ENCODE results near the gene WWOX.

WWOX gene

DNA sequence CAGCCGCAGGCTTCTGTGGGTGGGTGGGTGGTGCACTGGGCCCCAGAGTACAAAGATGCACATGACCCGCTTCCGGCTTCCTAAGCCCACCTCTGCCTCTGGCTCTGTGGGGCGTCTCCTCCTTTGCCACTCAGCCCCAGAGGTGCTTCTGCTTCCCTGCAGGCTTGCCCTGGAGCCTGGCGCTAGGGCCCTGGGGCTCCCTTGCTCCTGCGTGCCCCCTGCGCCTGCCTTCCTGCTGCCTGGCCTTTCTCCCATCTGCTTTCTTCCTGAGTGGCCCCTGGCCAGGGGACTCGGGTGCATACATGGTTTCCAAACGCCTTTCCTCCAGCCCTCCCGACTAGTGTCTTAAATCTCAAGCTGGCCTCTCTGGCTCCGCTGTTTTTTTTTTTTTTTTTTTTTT, 3.4 kb downstream of the WWOX start:
- no peak overlapping the region for H3K9ac ChIP-seq (ENCODE audit: low read length in 2 of 2)
- no peaks in the 10 kb centered on the region for H3K27me3 ChIP-seq (ENCODE audit: control insufficient read depth in 1 of 2, insufficient read depth in 2 of 2, low read length in 2 of 2)
- H3K4me1 ChIP-seq (ENCODE audit: control insufficient read depth, insufficient read depth, low read length) = peaks cover 18% of the 10 kb centered on the region
- H3K36me3 ChIP-seq (ENCODE audit: control insufficient read depth in 2 of 2, insufficient read depth in 2 of 2, low read length in 2 of 2) = no peaks in the 10 kb centered on the region
- H3K27ac ChIP-seq (ENCODE audit: low read length) = no peak overlapping the region
- no peaks in the 10 kb centered on the region for H3K9me3 ChIP-seq (ENCODE audit: control insufficient read depth in 2 of 2, low read length in 2 of 2)
- H3K4me3 ChIP-seq (ENCODE audit: low read length in 2 of 2) = no peak overlapping the region

DNA sequence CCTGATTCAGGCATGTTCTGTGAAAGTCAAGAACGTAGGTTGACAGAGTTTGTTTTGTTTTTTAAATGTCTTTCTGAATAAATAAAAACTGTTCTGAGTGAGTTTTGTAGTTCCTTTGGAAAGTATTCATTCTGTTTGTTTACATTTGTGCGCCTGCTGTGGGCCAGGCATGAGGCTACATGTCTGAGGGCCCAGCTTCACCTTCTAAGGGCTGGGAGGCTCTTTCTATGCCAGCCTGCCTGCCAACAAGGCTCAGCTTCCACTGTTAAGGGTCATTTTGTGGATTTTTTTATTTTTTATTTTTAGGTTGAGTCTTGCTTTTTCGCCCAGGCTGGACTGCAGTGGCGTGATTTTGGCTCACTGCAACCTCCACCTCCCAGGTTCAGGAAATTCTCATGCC, 6.1 kb downstream of the WWOX start:
- H3K4me3 ChIP-seq (ENCODE audit: low read length in 2 of 2) = no peak overlapping the region
- H3K9me3 ChIP-seq (ENCODE audit: control insufficient read depth in 2 of 2, low read length in 2 of 2) = no peaks in the 10 kb centered on the region
- H3K27ac ChIP-seq (ENCODE audit: low read length) = no peak overlapping the region
- H3K4me1 ChIP-seq (ENCODE audit: control insufficient read depth, insufficient read depth, low read length) = peaks cover 10% of the 10 kb centered on the region
- H3K9ac ChIP-seq (ENCODE audit: low read length in 2 of 2) = no peak overlapping the region
- no peaks in the 10 kb centered on the region for H3K27me3 ChIP-seq (ENCODE audit: control insufficient read depth in 1 of 2, insufficient read depth in 2 of 2, low read length in 2 of 2)
- peaks cover 0 to under 1% of the 10 kb centered on the region in 2 donors for H3K36me3 ChIP-seq (ENCODE audit: control insufficient read depth in 2 of 2, insufficient read depth in 2 of 2, low read length in 2 of 2)

DNA sequence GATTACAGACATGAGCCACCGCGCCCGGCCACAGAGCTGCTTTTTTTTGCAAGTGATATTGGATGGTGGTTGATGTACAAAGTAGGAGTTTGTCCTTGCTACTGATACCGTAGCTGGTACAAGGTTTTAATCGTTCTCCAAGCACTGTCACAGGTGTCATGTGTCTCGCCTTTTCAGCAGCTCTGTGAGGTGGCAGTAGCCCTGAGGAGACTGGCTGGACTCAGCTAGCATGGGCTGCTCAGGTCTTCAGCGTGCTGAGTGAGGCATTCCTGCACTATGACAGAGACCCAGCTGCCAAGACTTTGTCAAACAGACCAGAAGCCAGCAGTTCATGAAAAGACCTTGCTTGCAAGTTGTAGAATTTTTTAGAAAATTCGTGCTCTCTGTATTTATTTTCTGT, 7.2 kb downstream of the WWOX start:
- H3K4me1 ChIP-seq (ENCODE audit: control insufficient read depth, insufficient read depth, low read length) = peaks cover 6% of the 10 kb centered on the region
- H3K4me3 ChIP-seq (ENCODE audit: low read length in 2 of 2) = no peak overlapping the region
- peaks cover 0 to 3% of the 10 kb centered on the region in 2 donors for H3K36me3 ChIP-seq (ENCODE audit: control insufficient read depth in 2 of 2, insufficient read depth in 2 of 2, low read length in 2 of 2)
- H3K27ac ChIP-seq (ENCODE audit: low read length) = no peak overlapping the region
- no peaks in the 10 kb centered on the region for H3K27me3 ChIP-seq (ENCODE audit: control insufficient read depth in 1 of 2, insufficient read depth in 2 of 2, low read length in 2 of 2)
- no peak overlapping the region for H3K9ac ChIP-seq (ENCODE audit: low read length in 2 of 2)
- H3K9me3 ChIP-seq (ENCODE audit: control insufficient read depth in 2 of 2, low read length in 2 of 2) = no peaks in the 10 kb centered on the region

DNA sequence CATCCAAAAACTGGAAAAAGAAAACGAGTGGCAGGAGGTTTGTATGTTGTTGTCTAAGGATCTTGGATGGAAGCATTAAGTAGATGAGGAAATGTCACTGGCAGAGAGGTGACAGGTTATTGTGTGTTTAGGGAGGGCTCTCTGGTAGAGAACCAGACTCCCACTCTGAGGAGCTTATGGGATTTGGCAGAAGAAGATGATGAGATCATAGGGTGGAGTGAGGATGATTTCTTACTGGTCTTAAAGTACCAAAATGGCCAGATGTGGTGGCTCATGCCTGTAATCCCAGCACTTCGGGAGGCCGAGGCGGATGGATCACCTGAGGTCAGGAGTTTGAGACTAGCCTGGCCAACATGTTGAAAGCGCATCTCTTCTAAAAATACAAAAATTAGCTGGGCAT, 9.0 kb downstream of the WWOX start:
- Histone ChIP-seq H3K9ac (ENCODE audit: low read length in 2 of 2) (no peak overlapping the region), H3K27ac (ENCODE audit: low read length) (no peak overlapping the region), H3K9me3 (ENCODE audit: control insufficient read depth in 2 of 2, low read length in 2 of 2) (no peaks in the 10 kb centered on the region), H3K36me3 (ENCODE audit: control insufficient read depth in 2 of 2, insufficient read depth in 2 of 2, low read length in 2 of 2) (peaks cover 4 to 5% of the 10 kb centered on the region in 2 donors), H3K4me1 (ENCODE audit: control insufficient read depth, insufficient read depth, low read length) (no peaks in the 10 kb centered on the region), H3K27me3 (ENCODE audit: control insufficient read depth in 1 of 2, insufficient read depth in 2 of 2, low read length in 2 of 2) (no peaks in the 10 kb centered on the region), H3K4me3 (ENCODE audit: low read length in 2 of 2) (no peak overlapping the region)

DNA sequence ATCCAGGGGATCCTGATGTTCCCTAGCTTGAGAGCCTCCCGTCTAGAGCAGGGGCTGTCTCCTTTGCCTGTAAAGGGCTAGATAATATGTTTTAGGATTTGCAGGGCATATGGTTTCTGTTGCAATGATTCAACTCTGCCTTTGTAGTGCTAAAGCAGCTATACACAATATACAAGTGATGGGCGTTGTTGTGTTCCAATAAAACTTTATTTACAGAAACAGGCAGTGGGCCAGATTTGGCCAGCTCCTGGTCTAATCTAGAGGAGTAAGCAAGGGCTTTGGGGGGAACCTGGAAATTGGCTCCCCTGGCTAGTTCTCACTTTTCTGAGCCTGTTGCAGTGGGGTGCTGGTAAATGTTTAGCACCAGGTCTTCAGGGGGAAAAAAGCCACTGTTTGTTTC, 13.8 kb downstream of the WWOX start:
- no peaks in the 10 kb centered on the region for H3K9me3 ChIP-seq (ENCODE audit: control insufficient read depth in 2 of 2, low read length in 2 of 2)
- H3K36me3 ChIP-seq (ENCODE audit: control insufficient read depth in 2 of 2, insufficient read depth in 2 of 2, low read length in 2 of 2) = peaks cover 12 to 14% of the 10 kb centered on the region in 2 donors
- no peak overlapping the region for H3K4me3 ChIP-seq (ENCODE audit: low read length in 2 of 2)
- H3K27me3 ChIP-seq (ENCODE audit: control insufficient read depth in 1 of 2, insufficient read depth in 2 of 2, low read length in 2 of 2) = no peaks in the 10 kb centered on the region
- H3K27ac ChIP-seq (ENCODE audit: low read length) = no peak overlapping the region
- no peaks in the 10 kb centered on the region for H3K4me1 ChIP-seq (ENCODE audit: control insufficient read depth, insufficient read depth, low read length)
- no peak overlapping the region for H3K9ac ChIP-seq (ENCODE audit: low read length in 2 of 2)

DNA sequence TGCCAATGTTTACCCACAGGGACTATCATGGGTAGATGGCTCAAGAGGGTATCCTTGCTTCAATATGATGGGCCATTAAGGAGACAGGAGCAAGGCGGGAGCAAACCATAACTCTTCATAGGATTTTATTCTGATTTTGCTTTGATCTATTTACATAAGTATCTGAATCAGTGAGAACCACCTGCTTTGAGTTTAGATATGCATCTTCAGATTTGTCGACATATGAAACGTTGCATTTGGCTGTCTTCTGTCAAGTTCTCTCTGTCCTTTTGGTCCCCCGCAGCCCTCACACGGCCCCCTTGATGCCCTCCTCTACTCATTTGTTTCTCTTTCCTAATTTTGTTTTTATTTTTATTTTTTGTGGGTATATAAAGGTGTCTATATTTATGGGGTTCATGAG, 16.2 kb downstream of the WWOX start:
- H3K27me3 ChIP-seq (ENCODE audit: control insufficient read depth in 1 of 2, insufficient read depth in 2 of 2, low read length in 2 of 2) = no peaks in the 10 kb centered on the region

DNA sequence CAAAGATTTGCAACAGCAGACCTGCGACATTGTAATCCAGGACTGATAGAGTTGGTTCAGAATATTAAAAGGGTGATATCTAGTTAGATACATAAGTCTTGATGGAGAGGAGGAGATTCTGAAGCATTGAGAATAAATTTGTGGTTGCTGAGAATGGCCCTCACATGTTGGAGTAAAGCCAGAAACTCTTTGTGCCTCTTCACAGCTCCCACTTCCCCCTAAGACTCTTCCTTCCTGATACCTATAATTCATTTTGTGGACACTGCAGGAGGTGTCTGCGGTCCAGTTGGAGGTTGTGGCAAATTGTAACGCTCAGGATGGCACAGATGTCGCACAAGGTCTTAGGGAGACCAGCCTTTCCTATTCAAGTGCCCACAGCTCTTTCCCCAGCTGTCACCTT, 17.5 kb downstream of the WWOX start:
- Histone ChIP-seq H3K27me3 (ENCODE audit: control insufficient read depth in 1 of 2, insufficient read depth in 2 of 2, low read length in 2 of 2) (no peaks in the 10 kb centered on the region), H3K4me1 (ENCODE audit: control insufficient read depth, insufficient read depth, low read length) (no peaks in the 10 kb centered on the region), H3K36me3 (ENCODE audit: control insufficient read depth in 2 of 2, insufficient read depth in 2 of 2, low read length in 2 of 2) (peaks cover 11 to 13% of the 10 kb centered on the region in 2 donors), H3K27ac (ENCODE audit: low read length) (no peak overlapping the region), H3K9me3 (ENCODE audit: control insufficient read depth in 2 of 2, low read length in 2 of 2) (no peaks in the 10 kb centered on the region), H3K4me3 (ENCODE audit: low read length in 2 of 2) (no peak overlapping the region), H3K9ac (ENCODE audit: low read length in 2 of 2) (no peak overlapping the region)

More for the DNA sequence above, 16.2 kb downstream of the WWOX start:
- Histone ChIP-seq H3K9me3 (ENCODE audit: control insufficient read depth in 2 of 2, low read length in 2 of 2) (no peaks in the 10 kb centered on the region), H3K4me1 (ENCODE audit: control insufficient read depth, insufficient read depth, low read length) (no peaks in the 10 kb centered on the region), H3K27ac (ENCODE audit: low read length) (no peak overlapping the region), H3K4me3 (ENCODE audit: low read length in 2 of 2) (no peak overlapping the region), H3K36me3 (ENCODE audit: control insufficient read depth in 2 of 2, insufficient read depth in 2 of 2, low read length in 2 of 2) (peaks cover 12 to 15% of the 10 kb centered on the region in 2 donors), H3K9ac (ENCODE audit: low read length in 2 of 2) (no peak overlapping the region)

DNA sequence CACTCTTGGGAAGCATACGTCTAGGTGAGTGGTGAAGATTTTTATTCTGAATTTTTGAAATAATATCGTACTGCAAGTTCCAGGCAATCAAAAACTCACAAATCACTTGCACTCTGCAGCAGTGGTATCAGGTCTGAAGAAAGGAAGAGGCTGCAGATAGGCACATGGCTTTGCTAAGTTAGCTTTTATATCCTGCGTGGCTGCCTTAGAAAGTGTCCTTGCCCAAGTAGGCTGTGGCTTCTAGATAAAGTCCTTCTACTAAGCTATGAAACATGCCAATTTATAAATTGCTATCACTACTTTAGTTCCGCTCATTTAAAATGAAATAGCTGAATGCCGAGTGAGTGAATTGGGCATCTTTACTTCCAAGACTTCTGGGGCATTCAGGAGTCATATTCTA, 17.9 kb downstream of the WWOX start:
- no peak overlapping the region for H3K4me3 ChIP-seq (ENCODE audit: low read length in 2 of 2)
- peaks cover 7 to 13% of the 10 kb centered on the region in 2 donors for H3K36me3 ChIP-seq (ENCODE audit: control insufficient read depth in 2 of 2, insufficient read depth in 2 of 2, low read length in 2 of 2)
- H3K4me1 ChIP-seq (ENCODE audit: control insufficient read depth, insufficient read depth, low read length) = no peaks in the 10 kb centered on the region
- no peaks in the 10 kb centered on the region for H3K27me3 ChIP-seq (ENCODE audit: control insufficient read depth in 1 of 2, insufficient read depth in 2 of 2, low read length in 2 of 2)
- H3K9ac ChIP-seq (ENCODE audit: low read length in 2 of 2) = no peak overlapping the region
- no peaks in the 10 kb centered on the region for H3K9me3 ChIP-seq (ENCODE audit: control insufficient read depth in 2 of 2, low read length in 2 of 2)
- H3K27ac ChIP-seq (ENCODE audit: low read length) = no peak overlapping the region

DNA sequence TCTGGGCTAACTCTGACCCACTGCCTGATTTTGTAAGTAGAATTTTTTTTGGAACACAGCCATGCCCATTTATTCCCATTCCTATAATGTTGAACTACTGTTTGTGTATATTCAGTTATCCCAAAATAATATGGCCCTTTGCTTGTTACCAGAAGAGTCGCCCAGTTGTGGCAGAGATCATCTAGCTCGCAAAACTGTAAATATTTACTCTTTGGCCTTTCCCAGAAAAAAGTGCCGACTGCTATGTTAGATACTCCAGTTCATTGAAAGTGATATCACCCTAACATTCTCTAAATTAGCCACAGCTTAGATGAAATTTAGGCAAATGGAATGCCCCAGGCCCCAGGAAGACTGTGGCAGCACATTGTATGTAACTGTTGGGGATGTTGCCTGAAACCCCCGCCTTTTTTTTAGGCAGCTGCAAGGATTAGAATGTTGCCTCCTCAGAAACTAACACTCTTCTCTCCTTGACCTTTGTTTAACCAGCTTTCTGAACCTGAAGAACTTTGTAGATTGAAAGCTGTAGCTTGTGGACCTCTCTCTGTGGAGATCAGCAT, 19.1 kb downstream of the WWOX start:
- H3K27ac ChIP-seq (ENCODE audit: low read length) = no peak overlapping the region
- no peaks in the 10 kb centered on the region for H3K9me3 ChIP-seq (ENCODE audit: control insufficient read depth in 2 of 2, low read length in 2 of 2)
- peaks cover 7 to 13% of the 10 kb centered on the region in 2 donors for H3K36me3 ChIP-seq (ENCODE audit: control insufficient read depth in 2 of 2, insufficient read depth in 2 of 2, low read length in 2 of 2)
- H3K9ac ChIP-seq (ENCODE audit: low read length in 2 of 2) = no peak overlapping the region
- H3K4me1 ChIP-seq (ENCODE audit: control insufficient read depth, insufficient read depth, low read length) = no peaks in the 10 kb centered on the region
- H3K4me3 ChIP-seq (ENCODE audit: low read length in 2 of 2) = no peak overlapping the region
- H3K27me3 ChIP-seq (ENCODE audit: control insufficient read depth in 1 of 2, insufficient read depth in 2 of 2, low read length in 2 of 2) = no peaks in the 10 kb centered on the region

DNA sequence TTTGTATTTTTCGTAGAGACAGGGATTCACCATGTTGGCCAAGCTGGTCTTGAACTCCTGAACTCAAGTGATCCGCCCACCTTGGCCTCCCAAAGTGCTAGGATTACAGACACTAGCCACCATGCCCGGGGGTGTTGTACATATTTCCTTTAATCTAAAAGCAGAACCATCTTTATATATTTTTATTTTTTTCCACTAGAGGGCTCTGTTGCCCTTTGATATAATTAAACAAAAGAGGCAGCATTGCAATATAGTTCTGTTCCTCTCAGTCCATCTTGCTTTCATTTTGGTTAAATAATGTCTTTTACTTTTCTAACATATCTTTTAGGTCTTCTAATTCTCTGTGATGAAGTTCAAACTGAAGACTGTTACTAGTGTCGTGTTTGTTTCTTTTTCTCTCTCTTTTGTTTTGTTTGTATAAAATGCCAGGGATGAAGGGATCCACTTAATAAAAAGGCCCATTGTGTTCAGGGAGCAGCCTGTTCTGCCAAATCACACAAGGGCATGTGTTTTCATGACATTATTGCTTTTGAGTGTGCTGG, 23.4 kb downstream of the WWOX start:
- no peak overlapping the region for H3K27ac ChIP-seq (ENCODE audit: low read length)
- H3K9ac ChIP-seq (ENCODE audit: low read length in 2 of 2) = no peak overlapping the region

DNA sequence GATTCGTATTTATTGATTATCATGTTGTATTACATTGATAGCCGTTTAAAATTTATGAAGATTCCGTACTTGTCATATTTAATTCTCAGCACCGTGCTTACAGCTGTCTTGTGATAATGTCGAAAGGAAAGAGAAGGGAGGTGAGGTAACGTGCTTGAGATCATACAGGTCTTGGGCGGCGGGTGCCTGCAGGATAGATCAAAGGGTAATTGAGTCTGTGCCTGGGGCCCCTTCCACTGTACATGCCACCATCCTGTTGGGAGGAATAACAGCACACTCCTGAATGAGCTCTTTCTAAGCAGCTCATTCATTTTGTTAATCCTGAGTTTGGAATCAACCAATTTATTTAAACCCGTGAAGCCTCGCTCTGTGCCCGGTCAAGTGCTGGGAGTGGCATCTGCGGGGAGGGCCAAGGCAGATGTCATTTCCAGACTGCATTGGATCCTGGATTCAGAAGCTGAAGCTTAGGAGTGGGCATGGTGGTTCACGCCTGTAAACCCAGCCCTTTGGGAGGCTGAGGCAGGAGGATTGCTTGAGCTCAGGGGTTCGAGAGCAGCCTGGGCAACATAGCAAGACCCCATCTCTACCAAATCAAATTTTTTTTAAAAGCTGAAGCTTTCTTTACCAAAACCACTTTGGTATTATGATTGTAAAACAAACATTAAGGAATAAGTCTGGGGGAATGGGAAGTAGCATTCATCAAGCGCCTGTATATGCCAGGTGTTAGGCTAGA, 25.8 kb downstream of the WWOX start:
- Histone ChIP-seq H3K36me3 (ENCODE audit: control insufficient read depth in 2 of 2, insufficient read depth in 2 of 2, low read length in 2 of 2) (no peaks in the 10 kb centered on the region), H3K27ac (ENCODE audit: low read length) (no peak overlapping the region), H3K9me3 (ENCODE audit: control insufficient read depth in 2 of 2, low read length in 2 of 2) (peaks cover 0 to 2% of the 10 kb centered on the region in 2 donors), H3K9ac (ENCODE audit: low read length in 2 of 2) (no peak overlapping the region), H3K27me3 (ENCODE audit: control insufficient read depth in 1 of 2, insufficient read depth in 2 of 2, low read length in 2 of 2) (no peaks in the 10 kb centered on the region), H3K4me3 (ENCODE audit: low read length in 2 of 2) (no peak overlapping the region), H3K4me1 (ENCODE audit: control insufficient read depth, insufficient read depth, low read length) (peaks cover 11% of the 10 kb centered on the region)

More for the DNA sequence above, 23.4 kb downstream of the WWOX start:
- peak overlapping the region in 1 of 2 donors; percentile 24 for H3K4me3 ChIP-seq (ENCODE audit: low read length in 2 of 2)
- H3K36me3 ChIP-seq (ENCODE audit: control insufficient read depth in 2 of 2, insufficient read depth in 2 of 2, low read length in 2 of 2) = peaks cover 0 to 4% of the 10 kb centered on the region in 2 donors
- no peaks in the 10 kb centered on the region for H3K9me3 ChIP-seq (ENCODE audit: control insufficient read depth in 2 of 2, low read length in 2 of 2)
- H3K4me1 ChIP-seq (ENCODE audit: control insufficient read depth, insufficient read depth, low read length) = peaks cover 7% of the 10 kb centered on the region
- H3K27me3 ChIP-seq (ENCODE audit: control insufficient read depth in 1 of 2, insufficient read depth in 2 of 2, low read length in 2 of 2) = no peaks in the 10 kb centered on the region
